NCI-H187 treated with DMSO at 0.1 percent for 48 hours (cell line): ENCODE data around the gene SHISA6.
"Not testable (repeated sequence)": the region's sequence is repeated elsewhere in the genome, so short reads cannot be mapped to it uniquely, and the experiment has no call there.

ENCODE experiments used
- DNase-seq: peaks from one replicate; lab custom pipeline; 2025; lab: John Stamatoyannopoulos, UW

The SHISA6 gene

GRCh38 chr17:11267999-11268575 is 27.1 kb downstream of the SHISA6 start:
- no peak for DNase-seq

GRCh38 chr17:11269210-11269609 is 28.2 kb downstream of the SHISA6 start:
- DNase-seq, result no peak

- DNase-seq, result no peak
These were observed 31.2 kb downstream of the SHISA6 start for GRCh38 chr17:11272191-11272590.

- no peak for DNase-seq
These were observed 32.6 kb downstream of the SHISA6 start for GRCh38 chr17:11273596-11273995.

- no peak for DNase-seq
These were observed 33.1 kb downstream of the SHISA6 start for GRCh38 chr17:11274106-11274505.

- no peak for DNase-seq
These were observed 35.5 kb downstream of the SHISA6 start for GRCh38 chr17:11276486-11276885.

- no peak for DNase-seq
These were observed 37.4 kb downstream of the SHISA6 start for GRCh38 chr17:11278186-11278991.

- no peak for DNase-seq
These were observed 37.9 kb downstream of the SHISA6 start for GRCh38 chr17:11278992-11279270.

GRCh38 chr17:11279776-11280344 is 38.8 kb downstream of the SHISA6 start:
- no peak for DNase-seq

- no peak for DNase-seq
These were observed 41.6 kb downstream of the SHISA6 start for GRCh38 chr17:11282586-11282985.

- DNase-seq, result no peak
These were observed 43.8 kb downstream of the SHISA6 start for GRCh38 chr17:11284811-11285210.

- DNase-seq, result no peak
These were observed 44.9 kb downstream of the SHISA6 start for GRCh38 chr17:11285946-11286345.

- no peak for DNase-seq
These were observed 46.8 kb downstream of the SHISA6 start for GRCh38 chr17:11287791-11288190.

GRCh38 chr17:11290814-11291213 is 49.8 kb downstream of the SHISA6 start:
- no peak for DNase-seq

GRCh38 chr17:11292491-11292890 is 51.5 kb downstream of the SHISA6 start:
- no peak for DNase-seq

- no peak for DNase-seq
These were observed 52.5 kb downstream of the SHISA6 start for GRCh38 chr17:11293480-11293879.

- no peak for DNase-seq
These were observed 53.8 kb downstream of the SHISA6 start for GRCh38 chr17:11294826-11295225.

GRCh38 chr17:11296994-11297393 is 56.0 kb downstream of the SHISA6 start:
- no peak for DNase-seq

- DNase-seq, result no peak
These were observed 57.4 kb downstream of the SHISA6 start for GRCh38 chr17:11298401-11298800.

- DNase-seq, result no peak
These were observed 59.2 kb downstream of the SHISA6 start for GRCh38 chr17:11300201-11300600.

GRCh38 chr17:11300738-11301137 is 59.7 kb downstream of the SHISA6 start:
- no peak for DNase-seq

- not testable (repeated sequence) for DNase-seq
These were observed 60.9 kb downstream of the SHISA6 start for GRCh38 chr17:11301874-11302273.

GRCh38 chr17:11302401-11303186 is 61.6 kb downstream of the SHISA6 start:
- no peak for DNase-seq
